ENCODE data around the gene HTT-AS.

The HTT-AS gene

GRCh38 chr4:3043282-3044020 is 30.9 kb downstream of the HTT-AS start:
- TF ChIP-seq FOXP2 (optimal IDR thresholded peaks at IDR 0.05; ENCODE audit: borderline replicate concordance, extremely low read depth, extremely low read length, insufficient read depth) (no peak), TAF1 (IDR thresholded peaks at IDR 0.05; ENCODE audit: borderline replicate concordance, insufficient read depth, low read length) (no peak), REST (IDR thresholded peaks at IDR 0.05; ENCODE audit: insufficient read depth in 1 of 2, low read depth in 2 of 2, low read length in 2 of 2) (no peak), SIN3A (IDR thresholded peaks at IDR 0.05; ENCODE audit: borderline replicate concordance, insufficient read depth, low read length) (no peak), POLR2AphosphoS5 (IDR thresholded peaks at IDR 0.05; ENCODE audit: low read depth, low read length) (no peak)

GRCh38 chr4:3042226-3042625 is 32.1 kb downstream of the HTT-AS start:
- no peak for TF ChIP-seq POLR2AphosphoS5 (IDR thresholded peaks at IDR 0.05; ENCODE audit: low read depth, low read length)
- no peak for TF ChIP-seq REST (IDR thresholded peaks at IDR 0.05; ENCODE audit: insufficient read depth in 1 of 2, low read depth in 2 of 2, low read length in 2 of 2)
- TF ChIP-seq TAF1 (IDR thresholded peaks at IDR 0.05; ENCODE audit: borderline replicate concordance, insufficient read depth, low read length) = no peak

GRCh38 chr4:3041192-3042142 is 32.9 kb downstream of the HTT-AS start:
- TF ChIP-seq SIN3A (IDR thresholded peaks at IDR 0.05; ENCODE audit: borderline replicate concordance, insufficient read depth, low read length) (no peak), FOXP2 (optimal IDR thresholded peaks at IDR 0.05; ENCODE audit: borderline replicate concordance, extremely low read depth, extremely low read length, insufficient read depth) (no peak), TAF1 (IDR thresholded peaks at IDR 0.05; ENCODE audit: borderline replicate concordance, insufficient read depth, low read length) (no peak), REST (IDR thresholded peaks at IDR 0.05; ENCODE audit: insufficient read depth in 1 of 2, low read depth in 2 of 2, low read length in 2 of 2) (no peak), POLR2AphosphoS5 (IDR thresholded peaks at IDR 0.05; ENCODE audit: low read depth, low read length) (no peak)

- TF ChIP-seq TAF1 (IDR thresholded peaks at IDR 0.05; ENCODE audit: borderline replicate concordance, insufficient read depth, low read length) (no peak), REST (IDR thresholded peaks at IDR 0.05; ENCODE audit: insufficient read depth in 1 of 2, low read depth in 2 of 2, low read length in 2 of 2) (no peak), POLR2AphosphoS5 (IDR thresholded peaks at IDR 0.05; ENCODE audit: low read depth, low read length) (no peak), SIN3A (IDR thresholded peaks at IDR 0.05; ENCODE audit: borderline replicate concordance, insufficient read depth, low read length) (no peak), FOXP2 (optimal IDR thresholded peaks at IDR 0.05; ENCODE audit: borderline replicate concordance, extremely low read depth, extremely low read length, insufficient read depth) (no peak)
Measured at GRCh38 chr4:3040452-3041191, 33.7 kb downstream of the HTT-AS start.

All from PFSK-1 (cell line).